Lower lobe of right lung (tissue), 2 donors: ENCODE results near the gene SLCO1A2. TPM values are rescaled to one million over a fixed set of nuclear protein-coding genes. Genes with fewer than 3 reads are reported as not detected.

Experiments
- ATAC-seq, 2 donors: fragments of 200-7000 bp; cut with Tn5 transposase; one replicate each; pipeline ENCODE4 v1.9.1; 2020 to 2022; ENCODE audit warnings: mild to moderate bottlenecking in 2 of 2, moderate library complexity in 2 of 2
- DNase-seq: peaks from one replicate; pipeline ENCODE4 v3.0.0-alpha.2; 2020
- H3K27ac ChIP-seq: fragments of 200-600 bp; one replicate; pipeline ENCODE4 v1.8.0; 2022
- H3K27me3 ChIP-seq: fragments of 200-600 bp; one replicate; pipeline ENCODE4 v1.8.0; 2022; ENCODE audit warnings: low read depth
- H3K36me3 ChIP-seq: fragments of 200-600 bp; one replicate; pipeline ENCODE4 v1.8.0; 2022; ENCODE audit warnings: mild to moderate bottlenecking
- H3K4me1 ChIP-seq: fragments of 200-600 bp; one replicate; pipeline ENCODE4 v1.8.0; 2022
- H3K4me3 ChIP-seq: fragments of 200-600 bp; one replicate; pipeline ENCODE4 v1.8.0; 2022; ENCODE audit warnings: mild to moderate bottlenecking
- H3K9me3 ChIP-seq: fragments of 200-600 bp; one replicate; pipeline ENCODE4 v1.8.0; 2022
- CTCF ChIP-seq: fragments of 200-600 bp; IDR thresholded peaks from one replicate; pipeline ENCODE4 v1.8.0; 2022; ENCODE audit warnings: antibody characterized with exemption, mild to moderate bottlenecking
- intact Hi-C: fragments of 100-400 bp; cut with DNase I; formaldehyde crosslinking; loops from one replicate; pipeline ENCODE4 v1.11.0; 2022
- total RNA-seq: library from RNA; stranded (reverse); fragmentation: NEBNext Ultra II Directional; extraction: Animal tissue kit (Norgen Biotek cat#: 25700); gene quantifications from one replicate; pipeline ENCODE4 v1.2.1, GENCODE V29; 2021
- donor health status: DM: no; HTN: yes; CAD: no; lungs with severe emphysema.

Gene SLCO1A2
- total RNA-seq, 1 donor from 2014 or later = 3.5 TPM

- H3K27ac ChIP-seq = no peak overlapping the region
- no peak for TF ChIP-seq CTCF
- no peaks in the 10 kb centered on the region for H3K36me3 ChIP-seq
- H3K4me3 ChIP-seq = no peak overlapping the region
- intact Hi-C loops = no loop called here
- no peaks in the 10 kb centered on the region for H3K4me1 ChIP-seq
- no peaks in the 10 kb centered on the region for H3K27me3 ChIP-seq
- no peak for DNase-seq
- no peak for ATAC-seq
- no peaks in the 10 kb centered on the region for H3K9me3 ChIP-seq
Measured at GRCh38 chr12:21337959-21338744, 3.4 kb upstream of the SLCO1A2 start.

GRCh38 chr12:21337453-21337852, 2.7 kb upstream of the SLCO1A2 start:
- Histone ChIP-seq H3K36me3 (no peaks in the 10 kb centered on the region), H3K9me3 (no peaks in the 10 kb centered on the region), H3K27me3 (no peaks in the 10 kb centered on the region), H3K4me1 (no peaks in the 10 kb centered on the region), H3K4me3 (no peak overlapping the region), H3K27ac (no peak overlapping the region)
- ATAC-seq (no peak), DNase-seq (no peak)
- intact Hi-C loops = no loop called here
- TF ChIP-seq CTCF = no peak

GRCh38 chr12:21336656-21337055, 1.9 kb upstream of the SLCO1A2 start:
- DNase-seq = no peak
- no peaks in the 10 kb centered on the region for H3K27me3 ChIP-seq
- TF ChIP-seq CTCF = no peak
- H3K36me3 ChIP-seq = no peaks in the 10 kb centered on the region
- ATAC-seq = no peak
- no peak overlapping the region for H3K4me3 ChIP-seq
- no peaks in the 10 kb centered on the region for H3K9me3 ChIP-seq
- intact Hi-C loops = no loop called here
- H3K4me1 ChIP-seq = no peaks in the 10 kb centered on the region
- H3K27ac ChIP-seq = no peak overlapping the region

GRCh38 chr12:21330682-21331253, 3.9 kb downstream of the SLCO1A2 start:
- DNase-seq (no peak), ATAC-seq (no peak)
- H3K27me3 ChIP-seq = no peaks in the 10 kb centered on the region
- H3K36me3 ChIP-seq = no peaks in the 10 kb centered on the region
- H3K4me1 ChIP-seq = no peaks in the 10 kb centered on the region
- H3K27ac ChIP-seq = no peak overlapping the region
- H3K9me3 ChIP-seq = peaks cover 18% of the 10 kb centered on the region
- no peak overlapping the region for H3K4me3 ChIP-seq
- TF ChIP-seq CTCF = no peak
- intact Hi-C loops = no loop called here

GRCh38 chr12:21328578-21328977, 6.1 kb downstream of the SLCO1A2 start:
- Histone ChIP-seq H3K4me1 (no peaks in the 10 kb centered on the region), H3K27ac (no peak overlapping the region), H3K27me3 (no peaks in the 10 kb centered on the region), H3K36me3 (no peaks in the 10 kb centered on the region), H3K9me3 (peaks cover 18% of the 10 kb centered on the region), H3K4me3 (no peak overlapping the region)
- intact Hi-C loops = no loop called here
- ATAC-seq (no peak), DNase-seq (no peak)
- TF ChIP-seq CTCF = no peak
